OCI-LY7 (cell line): ENCODE data around the gene CCR4.

Experiments
- CTCF ChIP-seq: fragments of 200-600 bp; sonication (generic); conservative IDR thresholded peaks from 2 replicates; pipeline ENCODE4 v1.5.1; 2014; ENCODE audit warnings: mild to moderate bottlenecking, antibody characterized with exemption, low read length, moderate library complexity, mixed read lengths
- EZH2phosphoT487 ChIP-seq: fragments of 200-600 bp; sonication (generic); IDR thresholded peaks from 2 replicates; pipeline ENCODE4 v1.6.1; 2018; ENCODE audit warnings: low read depth, borderline replicate concordance, mild to moderate bottlenecking, mixed run types, antibody characterized with exemption, low read length, moderate library complexity, mixed read lengths

GRCh38 chr3:32947789-32948238 is 3.6 kb upstream of the CCR4 start:
- peak; percentile 92 for TF ChIP-seq CTCF
- TF ChIP-seq EZH2phosphoT487: no peak
